Activated CD4-positive, CD25-positive, alpha-beta regulatory T cell treated with anti-CD3 and anti-CD28 coated beads, Interleukin-2, amount 50 U/mL, for 72 hours (primary cell): Measurements from ENCODE around the gene SEZ6.

ENCODE experiments used
- DNase-seq: peaks from one replicate; pipeline ENCODE4 v3.0.0; 2021

The SEZ6 gene

GRCh38 chr17:28926366-28926765 lies 79.5 kb downstream of the SEZ6 start:
- no peak for DNase-seq

- DNase-seq: no peak
These were observed 79.9 kb downstream of the SEZ6 start for GRCh38 chr17:28925912-28926365.

- no peak for DNase-seq
These were observed 85.6 kb downstream of the SEZ6 start for GRCh38 chr17:28920201-28920600.

- no peak for DNase-seq
These were observed 87.5 kb downstream of the SEZ6 start for GRCh38 chr17:28918295-28918694.

- no peak for DNase-seq
These were observed 88.4 kb downstream of the SEZ6 start for GRCh38 chr17:28917465-28917864.

- DNase-seq: no peak
These were observed 88.8 kb downstream of the SEZ6 start for GRCh38 chr17:28917029-28917428.

GRCh38 chr17:28916302-28916934 lies 89.4 kb downstream of the SEZ6 start:
- DNase-seq: no peak

GRCh38 chr17:28912938-28913333 lies 92.9 kb downstream of the SEZ6 start:
- no peak for DNase-seq

- DNase-seq: no peak
These were observed 93.4 kb downstream of the SEZ6 start for GRCh38 chr17:28912281-28912937.

GRCh38 chr17:28911411-28912045 lies 94.3 kb downstream of the SEZ6 start:
- no peak for DNase-seq

- no peak for DNase-seq
These were observed 95.3 kb downstream of the SEZ6 start for GRCh38 chr17:28910534-28910933.

- DNase-seq: no peak
These were observed 97.1 kb downstream of the SEZ6 start for GRCh38 chr17:28908640-28909167.

- no peak for DNase-seq
These were observed 97.9 kb downstream of the SEZ6 start for GRCh38 chr17:28907709-28908475.

GRCh38 chr17:28906706-28907438 lies 99.0 kb downstream of the SEZ6 start:
- no peak for DNase-seq

- DNase-seq: no peak
These were observed 99.6 kb downstream of the SEZ6 start for GRCh38 chr17:28906276-28906675.
